ENCODE results near the gene OMA1.
"Not testable (repeated sequence)": the region's sequence is repeated elsewhere in the genome, so short reads cannot be mapped to it uniquely, and the experiment has no call there.

DNA sequence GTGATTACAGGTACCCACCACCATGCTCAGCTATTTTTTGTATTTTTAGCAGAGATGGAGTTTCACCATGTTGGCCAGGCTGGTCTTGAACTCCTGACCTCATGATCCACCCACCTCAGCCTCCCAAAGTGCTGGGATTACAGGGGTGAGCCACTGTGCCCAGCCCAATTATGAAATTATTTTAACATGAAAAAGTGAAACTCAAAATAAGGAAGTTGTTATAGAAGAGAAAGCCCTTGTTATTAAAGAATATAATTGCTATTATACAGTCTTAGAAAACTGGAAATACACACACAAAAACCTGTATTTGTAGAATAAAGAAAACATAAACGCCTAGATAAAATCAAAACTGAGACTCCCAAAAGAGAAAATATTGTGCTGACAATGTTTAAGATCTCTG is 14.7 kb downstream of the OMA1 start:
- TF ChIP-seq, protein P1, sequence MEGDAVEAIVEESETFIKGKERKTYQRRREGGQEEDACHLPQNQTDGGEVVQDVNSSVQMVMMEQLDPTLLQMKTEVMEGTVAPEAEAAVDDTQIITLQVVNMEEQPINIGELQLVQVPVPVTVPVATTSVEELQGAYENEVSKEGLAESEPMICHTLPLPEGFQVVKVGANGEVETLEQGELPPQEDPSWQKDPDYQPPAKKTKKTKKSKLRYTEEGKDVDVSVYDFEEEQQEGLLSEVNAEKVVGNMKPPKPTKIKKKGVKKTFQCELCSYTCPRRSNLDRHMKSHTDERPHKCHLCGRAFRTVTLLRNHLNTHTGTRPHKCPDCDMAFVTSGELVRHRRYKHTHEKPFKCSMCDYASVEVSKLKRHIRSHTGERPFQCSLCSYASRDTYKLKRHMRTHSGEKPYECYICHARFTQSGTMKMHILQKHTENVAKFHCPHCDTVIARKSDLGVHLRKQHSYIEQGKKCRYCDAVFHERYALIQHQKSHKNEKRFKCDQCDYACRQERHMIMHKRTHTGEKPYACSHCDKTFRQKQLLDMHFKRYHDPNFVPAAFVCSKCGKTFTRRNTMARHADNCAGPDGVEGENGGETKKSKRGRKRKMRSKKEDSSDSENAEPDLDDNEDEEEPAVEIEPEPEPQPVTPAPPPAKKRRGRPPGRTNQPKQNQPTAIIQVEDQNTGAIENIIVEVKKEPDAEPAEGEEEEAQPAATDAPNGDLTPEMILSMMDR (conservative IDR thresholded peaks at IDR 0.05) = not testable (repeated sequence)
- not testable (repeated sequence) for TF ChIP-seq ZFX (IDR thresholded peaks at IDR 0.05)

Measured in C4-2B (cell line).